ENCODE results near the gene DTWD2. TPM values are rescaled to one million over a fixed set of nuclear protein-coding genes. Genes with fewer than 3 reads are reported as not detected.
"Not testable (repeated sequence)": the region's sequence is repeated elsewhere in the genome, so short reads cannot be mapped to it uniquely, and the experiment has no call there.

DTWD2 gene
- total RNA-seq, 6 experiments from 2014 or later, result 4.9 to 7.3 (median 5.6) TPM

DNA sequence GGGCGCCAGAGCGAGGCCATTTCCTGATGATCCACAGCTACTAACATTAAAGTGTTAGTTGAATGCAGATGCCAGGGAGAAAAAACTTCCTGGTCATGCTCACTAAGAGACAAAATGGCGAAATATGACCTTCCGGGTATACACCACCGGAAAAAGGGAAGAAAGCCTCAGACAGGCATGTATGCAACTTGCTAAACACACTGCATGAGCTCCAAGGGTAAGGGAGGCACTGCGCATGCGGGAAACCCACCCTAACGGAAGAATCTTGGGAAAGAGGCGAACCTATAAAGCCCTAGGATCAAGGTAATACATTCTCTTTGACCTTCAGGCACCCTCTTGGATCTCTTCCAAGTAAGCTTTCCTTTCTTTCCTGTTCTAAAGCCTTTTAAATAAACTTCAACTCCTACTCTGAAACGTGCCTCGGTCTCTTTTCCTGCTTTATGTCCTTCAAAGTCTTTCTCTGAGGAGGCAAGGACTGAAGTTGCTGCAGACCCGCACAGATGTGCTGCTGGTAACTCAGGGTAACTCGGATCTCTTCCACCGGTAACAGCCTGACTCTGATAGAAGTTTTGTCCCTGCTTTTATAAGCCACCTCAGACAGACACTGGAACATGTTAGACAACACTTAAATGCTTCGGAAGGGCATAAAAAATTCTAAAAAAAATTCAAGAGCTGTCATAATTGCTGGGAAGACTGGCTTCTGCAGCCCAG is 64.9 kb downstream of the DTWD2 start:
- H3K4me1 Mint-ChIP-seq (ENCODE audit: low read depth), result peaks cover 10% of the 10 kb centered on the region
- H3K27ac Mint-ChIP-seq, result no peak overlapping the region
- TF ChIP-seq CTCF (IDR thresholded peaks at IDR 0.05), result no peak
- no peaks in the 10 kb centered on the region for H3K36me3 Mint-ChIP-seq (ENCODE audit: low read depth)
- DNase-seq, result no peak
- no peak overlapping the region for H3K4me3 Mint-ChIP-seq
- H3K27me3 Mint-ChIP-seq (ENCODE audit: insufficient read depth), result no peaks in the 10 kb centered on the region; the same call in 1 of the 2 replicates
- no peaks in the 10 kb centered on the region for H3K9me3 Mint-ChIP-seq

- no peak overlapping the region for H3K27ac Mint-ChIP-seq
- no peak for DNase-seq
- H3K27me3 Mint-ChIP-seq (ENCODE audit: insufficient read depth), result no peaks in the 10 kb centered on the region; the same call in 1 of the 2 replicates
- H3K36me3 Mint-ChIP-seq (ENCODE audit: low read depth), result no peaks in the 10 kb centered on the region
- H3K9me3 Mint-ChIP-seq, result no peaks in the 10 kb centered on the region
- no peak for TF ChIP-seq CTCF (IDR thresholded peaks at IDR 0.05)
- H3K4me3 Mint-ChIP-seq, result no peak overlapping the region
- H3K4me1 Mint-ChIP-seq (ENCODE audit: low read depth), result peaks cover 11% of the 10 kb centered on the region
Measured at GRCh38 chr5:118921866-118922265, 66.5 kb downstream of the DTWD2 start.

- Mint-ChIP-seq H3K9me3 (no peaks in the 10 kb centered on the region), H3K27ac (no peak overlapping the region), H3K4me1 (ENCODE audit: low read depth) (peaks cover 11% of the 10 kb centered on the region), H3K4me3 (no peak overlapping the region), H3K36me3 (ENCODE audit: low read depth) (0 out of 2 replicates have a peak, but pooled peaks cover 5% of the 10 kb centered on the region), H3K27me3 (ENCODE audit: insufficient read depth) (no peaks in the 10 kb centered on the region; the same call in 1 of the 2 replicates)
- TF ChIP-seq CTCF (IDR thresholded peaks at IDR 0.05), result no peak
- no peak for DNase-seq
Measured at GRCh38 chr5:118919016-118919415, 69.3 kb downstream of the DTWD2 start.

GRCh38 chr5:118918232-118918631 is 70.1 kb downstream of the DTWD2 start:
- Mint-ChIP-seq H3K36me3 (ENCODE audit: low read depth) (0 out of 2 replicates have a peak, but pooled peaks cover 5% of the 10 kb centered on the region), H3K27ac (no peak overlapping the region), H3K4me3 (no peak overlapping the region), H3K27me3 (ENCODE audit: insufficient read depth) (no peaks in the 10 kb centered on the region; the same call in 1 of the 2 replicates), H3K9me3 (no peaks in the 10 kb centered on the region), H3K4me1 (ENCODE audit: low read depth) (peaks cover 11% of the 10 kb centered on the region)
- DNase-seq, result no peak
- no peak for TF ChIP-seq CTCF (IDR thresholded peaks at IDR 0.05)

GRCh38 chr5:118907536-118907935 is 80.8 kb downstream of the DTWD2 start:
- H3K36me3 Mint-ChIP-seq (ENCODE audit: low read depth); DNase-seq; H3K4me3 Mint-ChIP-seq; H3K27me3 Mint-ChIP-seq (ENCODE audit: insufficient read depth); H3K9me3 Mint-ChIP-seq; H3K4me1 Mint-ChIP-seq (ENCODE audit: low read depth); H3K27ac Mint-ChIP-seq: not testable (repeated sequence)

DNA sequence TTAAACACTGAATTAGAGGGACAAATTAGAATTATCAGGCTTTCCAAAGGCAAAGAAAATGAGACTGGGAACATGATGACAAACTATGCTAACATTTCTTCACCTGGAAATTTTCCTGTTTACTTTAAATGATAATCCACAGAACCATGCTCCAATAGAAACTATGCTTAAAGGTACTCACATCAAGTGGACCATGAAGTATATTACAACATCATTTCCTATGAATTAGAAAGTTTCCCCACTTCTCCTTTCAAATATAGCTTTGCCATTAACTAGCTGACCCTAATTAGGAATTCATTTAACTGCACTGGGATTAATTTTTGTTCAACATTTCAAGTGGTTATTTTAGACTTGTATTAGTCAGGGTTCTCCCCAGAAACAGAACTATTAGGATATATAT is 81.4 kb downstream of the DTWD2 start:
- no peaks in the 10 kb centered on the region for H3K36me3 Mint-ChIP-seq (ENCODE audit: low read depth)
- H3K4me3 Mint-ChIP-seq, result no peak overlapping the region
- no peak for TF ChIP-seq CTCF (IDR thresholded peaks at IDR 0.05)
- no peaks in the 10 kb centered on the region for H3K27me3 Mint-ChIP-seq (ENCODE audit: insufficient read depth)
- no peak overlapping the region for H3K27ac Mint-ChIP-seq
- peaks cover 7% of the 10 kb centered on the region; the same call in 1 of the 2 replicates for H3K4me1 Mint-ChIP-seq (ENCODE audit: low read depth)
- no peak for DNase-seq
- H3K9me3 Mint-ChIP-seq, result no peaks in the 10 kb centered on the region
